ENCODE measurements around the gene TYRP1. TPM values are rescaled to one million over a fixed set of nuclear protein-coding genes. Genes with fewer than 3 reads are reported as not detected.
A peak's percentile ranks its signal among the peaks of the same experiment; 100 is the strongest.

Gene TYRP1
- total and polyA plus RNA-seq, 11 donors, result 12.7 to 122 (median 71.3) TPM

- Histone ChIP-seq H3K36me3 (no peaks in the 10 kb centered on the region), H3K27ac (no peak overlapping the region), H3K4me3 (no peak overlapping the region), H3K27me3 (no peaks in the 10 kb centered on the region), H3K4me1 (no peaks in the 10 kb centered on the region), H3K9me3 (no peaks in the 10 kb centered on the region)
- DNase-seq, result no peak
- TF ChIP-seq POLR2A (IDR thresholded peaks at IDR 0.05), result no peak
- TF ChIP-seq, protein P1, sequence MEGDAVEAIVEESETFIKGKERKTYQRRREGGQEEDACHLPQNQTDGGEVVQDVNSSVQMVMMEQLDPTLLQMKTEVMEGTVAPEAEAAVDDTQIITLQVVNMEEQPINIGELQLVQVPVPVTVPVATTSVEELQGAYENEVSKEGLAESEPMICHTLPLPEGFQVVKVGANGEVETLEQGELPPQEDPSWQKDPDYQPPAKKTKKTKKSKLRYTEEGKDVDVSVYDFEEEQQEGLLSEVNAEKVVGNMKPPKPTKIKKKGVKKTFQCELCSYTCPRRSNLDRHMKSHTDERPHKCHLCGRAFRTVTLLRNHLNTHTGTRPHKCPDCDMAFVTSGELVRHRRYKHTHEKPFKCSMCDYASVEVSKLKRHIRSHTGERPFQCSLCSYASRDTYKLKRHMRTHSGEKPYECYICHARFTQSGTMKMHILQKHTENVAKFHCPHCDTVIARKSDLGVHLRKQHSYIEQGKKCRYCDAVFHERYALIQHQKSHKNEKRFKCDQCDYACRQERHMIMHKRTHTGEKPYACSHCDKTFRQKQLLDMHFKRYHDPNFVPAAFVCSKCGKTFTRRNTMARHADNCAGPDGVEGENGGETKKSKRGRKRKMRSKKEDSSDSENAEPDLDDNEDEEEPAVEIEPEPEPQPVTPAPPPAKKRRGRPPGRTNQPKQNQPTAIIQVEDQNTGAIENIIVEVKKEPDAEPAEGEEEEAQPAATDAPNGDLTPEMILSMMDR (IDR thresholded peaks at IDR 0.05), result no peak
- ATAC-seq, result no peak
- intact Hi-C loops (cut with DNase I), result no loop called here
These were observed 11.6 kb upstream of the TYRP1 start for GRCh38 chr9:12681620-12682019.

- WGBS, 4 donors, result 33 to 45% (median 41%) methylated on average over 1 of the region's 1 CpG
- no peaks in the 10 kb centered on the region for H3K36me3 ChIP-seq
- ATAC-seq (no peak), DNase-seq (no peak)
- intact Hi-C loops (cut with DNase I), result no loop called here
- no peak for TF ChIP-seq POLR2A (IDR thresholded peaks at IDR 0.05)
- TF ChIP-seq, protein P1 (IDR thresholded peaks at IDR 0.05), result no peak
- H3K4me1 ChIP-seq, result no peaks in the 10 kb centered on the region
- no peaks in the 10 kb centered on the region for H3K9me3 ChIP-seq
- no peak overlapping the region for H3K27ac ChIP-seq
- H3K27me3 ChIP-seq, result no peaks in the 10 kb centered on the region
- no peak overlapping the region for H3K4me3 ChIP-seq
These were observed 8.2 kb upstream of the TYRP1 start for GRCh38 chr9:12684974-12685373.

GRCh38 chr9:12689233-12689632 is 4.0 kb upstream of the TYRP1 start:
- no peak overlapping the region for H3K4me3 ChIP-seq
- no peaks in the 10 kb centered on the region for H3K4me1 ChIP-seq
- no peaks in the 10 kb centered on the region for H3K27me3 ChIP-seq
- TF ChIP-seq, protein P1 (IDR thresholded peaks at IDR 0.05), result no peak
- TF ChIP-seq POLR2A (IDR thresholded peaks at IDR 0.05), result no peak
- ATAC-seq (no peak), DNase-seq (no peak)
- 53 to 63% (median 59%) methylated on average over 1 of the region's 1 CpG for WGBS, 4 donors
- no peak overlapping the region for H3K27ac ChIP-seq
- intact Hi-C loops (cut with DNase I), result no loop called here
- no peaks in the 10 kb centered on the region for H3K36me3 ChIP-seq
- no peaks in the 10 kb centered on the region for H3K9me3 ChIP-seq

GRCh38 chr9:12694013-12694412 is 828 bp downstream of the TYRP1 start:
- ATAC-seq (peak in 1 of 4 donors; percentile 43), DNase-seq (no peak)
- peaks cover 0 to 12% (median 0%) of the 10 kb centered on the region in 12 donors for H3K4me1 ChIP-seq
- H3K27ac ChIP-seq, result no peak overlapping the region
- no peak overlapping the region for H3K4me3 ChIP-seq
- H3K27me3 ChIP-seq, result no peaks in the 10 kb centered on the region
- WGBS, 4 donors, result 92 to 97% (median 96%) methylated on average over 8 of the region's 8 CpGs
- TF ChIP-seq, protein P1 (IDR thresholded peaks at IDR 0.05), result no peak
- TF ChIP-seq POLR2A (IDR thresholded peaks at IDR 0.05), result no peak
- H3K9me3 ChIP-seq, result no peaks in the 10 kb centered on the region
- H3K36me3 ChIP-seq, result no peaks in the 10 kb centered on the region
- intact Hi-C loops (cut with DNase I), result no loop called here
